HG02970 (cell line): ENCODE data around the gene CEP250.
"Not testable (repeated sequence)": the region's sequence is repeated elsewhere in the genome, so short reads cannot be mapped to it uniquely, and the experiment has no call there.

ENCODE experiments used
- ATAC-seq: cut with Tn5 transposase; IDR thresholded peaks from one replicate; pipeline ENCODE4 v1.9.1; 2021; ENCODE audit warnings: mild to moderate bottlenecking, moderate library complexity, moderate number of reproducible peaks; ENCODE audit not compliant: unreplicated experiment, low FRiP score

Gene CEP250

GRCh38 chr20:35454881-35455609 is at the start of gene CEP250:
TSS of gene CEP250 (plus strand) at chr20:35455598. CDS start at chr20:35462368, 6,770 bp downstream.
- peak; percentile 93 for ATAC-seq

- no peak for ATAC-seq
These were observed 49.6 kb upstream of the CEP250 start for GRCh38 chr20:35405775-35406174.

GRCh38 chr20:35408270-35408669 is 47.1 kb upstream of the CEP250 start:
- ATAC-seq = no peak

- ATAC-seq = no peak
These were observed 45.9 kb upstream of the CEP250 start for GRCh38 chr20:35409542-35409941.

- no peak for ATAC-seq
These were observed 44.8 kb upstream of the CEP250 start for GRCh38 chr20:35410613-35411012.

- ATAC-seq = no peak
These were observed 34.1 kb upstream of the CEP250 start for GRCh38 chr20:35421322-35421721.

- no peak for ATAC-seq
These were observed 23.6 kb upstream of the CEP250 start for GRCh38 chr20:35431621-35432429.

GRCh38 chr20:35432430-35432735 is 23.0 kb upstream of the CEP250 start:
- ATAC-seq = no peak

GRCh38 chr20:35433337-35433736 is 22.1 kb upstream of the CEP250 start:
- ATAC-seq = no peak

GRCh38 chr20:35434085-35435005 is 21.1 kb upstream of the CEP250 start:
- ATAC-seq = no peak

- no peak for ATAC-seq
These were observed 19.2 kb upstream of the CEP250 start for GRCh38 chr20:35436177-35436573.

GRCh38 chr20:35437599-35437998 is 17.8 kb upstream of the CEP250 start:
- ATAC-seq = no peak

GRCh38 chr20:35443003-35443402 is 12.4 kb upstream of the CEP250 start:
- no peak for ATAC-seq

GRCh38 chr20:35444226-35444625 is 11.2 kb upstream of the CEP250 start:
- ATAC-seq = no peak

- ATAC-seq = no peak
These were observed 8.9 kb upstream of the CEP250 start for GRCh38 chr20:35446356-35447078.

GRCh38 chr20:35447082-35447789 is 8.2 kb upstream of the CEP250 start:
- no peak for ATAC-seq

- no peak for ATAC-seq
These were observed 6.5 kb upstream of the CEP250 start for GRCh38 chr20:35448788-35449373.

- not testable (repeated sequence) for ATAC-seq
These were observed 5.5 kb upstream of the CEP250 start for GRCh38 chr20:35449855-35450254.

GRCh38 chr20:35451295-35451694 is 4.1 kb upstream of the CEP250 start:
- no peak for ATAC-seq
